ENCODE results near the gene SPATA31E1. TPM values are rescaled to one million over a fixed set of nuclear protein-coding genes. Genes with fewer than 3 reads are reported as not detected.

SPATA31E1 gene
- polyA plus RNA-seq, 1 donor (not counting 4 experiments of a cell fraction or from before 2014, with no cell fraction given): not detected

GRCh38 chr9:87886210-87886932 is 3.7 kb downstream of the SPATA31E1 start:
- H2AFZ ChIP-seq (ENCODE audit: control insufficient read depth, low read length): no peak overlapping the region
- no peaks in the 10 kb centered on the region for H3K9me3 ChIP-seq (ENCODE audit: control insufficient read depth, low read depth, low read length)
- FAIRE-seq: no peak
- H3K27ac ChIP-seq (ENCODE audit: control insufficient read depth, insufficient read depth, low read length): no peak overlapping the region
- dilution Hi-C loops (cut with MboI; ENCODE audit: extremely low pct_ligation_motif_present, low sequenced_read_pairs): no loop called here
- no peak overlapping the region for H3K4me3 ChIP-seq (ENCODE audit: control insufficient read depth in 2 of 3, extremely low read depth in 1 of 3, insufficient read depth in 2 of 3, low read depth in 1 of 3, low read length in 3 of 3)
- H3K27me3 ChIP-seq (ENCODE audit: control insufficient read depth, extremely low read depth, insufficient read depth, low read length): no peaks in the 10 kb centered on the region
- H3K4me2 ChIP-seq (ENCODE audit: control insufficient read depth, extremely low read depth, insufficient read depth, low read depth, low read length): no peak overlapping the region
- no peaks in the 10 kb centered on the region for H3K36me3 ChIP-seq (ENCODE audit: control insufficient read depth in 2 of 2, extremely low read depth in 1 of 2, insufficient read depth in 2 of 2, low read length in 2 of 2)
- DNase-seq (ENCODE audit: low read depth, low spot score): no peak
- H3K9ac ChIP-seq (ENCODE audit: control insufficient read depth, extremely low read depth, insufficient read depth, low read length): no peak overlapping the region
- no peaks in the 10 kb centered on the region for H3K9me1 ChIP-seq (ENCODE audit: control insufficient read depth, extremely low read depth, insufficient read depth, low read length)
- no peaks in the 10 kb centered on the region for H4K20me1 ChIP-seq (ENCODE audit: control insufficient read depth, extremely low read depth, insufficient read depth, low read length)
- no peak for TF ChIP-seq EZH2 (IDR thresholded peaks at IDR 0.05; ENCODE audit: low read length)
- TF ChIP-seq CTCF (optimal IDR thresholded peaks at IDR 0.05 in 1 of 3, IDR thresholded peaks at IDR 0.05 in 1 of 3, conservative IDR thresholded peaks at IDR 0.05 in 1 of 3; ENCODE audit: extremely low read depth in 1 of 3, insufficient read depth in 2 of 3, low read length in 3 of 3): no peak
- no peaks in the 10 kb centered on the region for H3K4me1 ChIP-seq (ENCODE audit: control insufficient read depth, extremely low read depth, insufficient read depth, low read length)
- no peaks in the 10 kb centered on the region for H3K79me2 ChIP-seq (ENCODE audit: control insufficient read depth, insufficient read depth, low read length)

DNA sequence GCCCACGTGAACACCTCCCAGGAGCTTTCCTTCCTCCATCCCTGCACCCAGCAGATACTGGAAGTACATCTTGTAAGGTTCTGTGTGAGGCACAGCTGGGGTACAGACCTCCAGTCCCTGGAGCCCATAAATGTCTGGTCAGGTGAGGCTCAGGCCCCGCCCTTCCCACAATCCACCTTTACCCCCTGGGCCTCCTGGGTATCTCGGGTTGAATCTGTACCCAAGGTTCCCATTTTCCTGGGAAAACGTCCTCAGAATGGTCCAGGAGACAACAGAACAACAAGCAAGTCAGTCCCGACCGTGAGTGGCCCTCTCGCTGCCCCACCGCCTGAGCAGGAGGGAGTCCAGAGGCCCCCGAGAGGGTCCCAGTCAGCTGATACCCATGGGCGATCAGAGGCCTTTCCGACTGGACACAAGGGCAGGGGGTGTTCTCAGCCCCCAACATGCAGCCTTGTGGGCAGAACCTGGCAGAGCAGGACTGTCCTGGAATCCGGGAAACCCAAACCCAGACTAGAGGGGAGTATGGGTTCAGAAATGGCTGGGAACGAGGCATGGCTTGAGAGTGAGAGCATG is 4.3 kb downstream of the SPATA31E1 start:
- H4K20me1 ChIP-seq (ENCODE audit: control insufficient read depth, extremely low read depth, insufficient read depth, low read length): no peaks in the 10 kb centered on the region
- dilution Hi-C loops (cut with MboI; ENCODE audit: extremely low pct_ligation_motif_present, low sequenced_read_pairs): no loop called here
- no peaks in the 10 kb centered on the region for H3K9me1 ChIP-seq (ENCODE audit: control insufficient read depth, extremely low read depth, insufficient read depth, low read length)
- no peaks in the 10 kb centered on the region for H3K27me3 ChIP-seq (ENCODE audit: control insufficient read depth, extremely low read depth, insufficient read depth, low read length)
- no peaks in the 10 kb centered on the region for H3K79me2 ChIP-seq (ENCODE audit: control insufficient read depth, insufficient read depth, low read length)
- no peaks in the 10 kb centered on the region for H3K9me3 ChIP-seq (ENCODE audit: control insufficient read depth, low read depth, low read length)
- H2AFZ ChIP-seq (ENCODE audit: control insufficient read depth, low read length): no peak overlapping the region
- no peak overlapping the region for H3K4me2 ChIP-seq (ENCODE audit: control insufficient read depth, extremely low read depth, insufficient read depth, low read depth, low read length)
- no peak for TF ChIP-seq CTCF (optimal IDR thresholded peaks at IDR 0.05 in 1 of 3, IDR thresholded peaks at IDR 0.05 in 1 of 3, conservative IDR thresholded peaks at IDR 0.05 in 1 of 3; ENCODE audit: extremely low read depth in 1 of 3, insufficient read depth in 2 of 3, low read length in 3 of 3)
- TF ChIP-seq EZH2 (IDR thresholded peaks at IDR 0.05; ENCODE audit: low read length): no peak
- H3K4me3 ChIP-seq (ENCODE audit: control insufficient read depth in 2 of 3, extremely low read depth in 1 of 3, insufficient read depth in 2 of 3, low read depth in 1 of 3, low read length in 3 of 3): no peak overlapping the region
- H3K9ac ChIP-seq (ENCODE audit: control insufficient read depth, extremely low read depth, insufficient read depth, low read length): no peak overlapping the region
- FAIRE-seq: no peak
- H3K27ac ChIP-seq (ENCODE audit: control insufficient read depth, insufficient read depth, low read length): no peak overlapping the region
- no peaks in the 10 kb centered on the region for H3K36me3 ChIP-seq (ENCODE audit: control insufficient read depth in 2 of 2, extremely low read depth in 1 of 2, insufficient read depth in 2 of 2, low read length in 2 of 2)
- H3K4me1 ChIP-seq (ENCODE audit: control insufficient read depth, extremely low read depth, insufficient read depth, low read length): no peaks in the 10 kb centered on the region
- no peak for DNase-seq (ENCODE audit: low read depth, low spot score)
